22Rv1 (cell line): ENCODE results near the gene OSM.
"Not testable (repeated sequence)": the region's sequence is repeated elsewhere in the genome, so short reads cannot be mapped to it uniquely, and the experiment has no call there.

Experiments
- ZFX ChIP-seq: fragments of 450-650 bp; IDR thresholded peaks from 2 replicates; pipeline ENCODE4 v1.6.1; 2017; ENCODE audit warnings: antibody characterized with exemption, borderline replicate concordance
- TF ChIP-seq, protein P1 (sequence below): fragments of 450-650 bp; IDR thresholded peaks from 2 replicates; pipeline ENCODE4 v1.5.1; 2017; ENCODE audit warnings: mild to moderate bottlenecking

- TF ChIP-seq, protein P1, sequence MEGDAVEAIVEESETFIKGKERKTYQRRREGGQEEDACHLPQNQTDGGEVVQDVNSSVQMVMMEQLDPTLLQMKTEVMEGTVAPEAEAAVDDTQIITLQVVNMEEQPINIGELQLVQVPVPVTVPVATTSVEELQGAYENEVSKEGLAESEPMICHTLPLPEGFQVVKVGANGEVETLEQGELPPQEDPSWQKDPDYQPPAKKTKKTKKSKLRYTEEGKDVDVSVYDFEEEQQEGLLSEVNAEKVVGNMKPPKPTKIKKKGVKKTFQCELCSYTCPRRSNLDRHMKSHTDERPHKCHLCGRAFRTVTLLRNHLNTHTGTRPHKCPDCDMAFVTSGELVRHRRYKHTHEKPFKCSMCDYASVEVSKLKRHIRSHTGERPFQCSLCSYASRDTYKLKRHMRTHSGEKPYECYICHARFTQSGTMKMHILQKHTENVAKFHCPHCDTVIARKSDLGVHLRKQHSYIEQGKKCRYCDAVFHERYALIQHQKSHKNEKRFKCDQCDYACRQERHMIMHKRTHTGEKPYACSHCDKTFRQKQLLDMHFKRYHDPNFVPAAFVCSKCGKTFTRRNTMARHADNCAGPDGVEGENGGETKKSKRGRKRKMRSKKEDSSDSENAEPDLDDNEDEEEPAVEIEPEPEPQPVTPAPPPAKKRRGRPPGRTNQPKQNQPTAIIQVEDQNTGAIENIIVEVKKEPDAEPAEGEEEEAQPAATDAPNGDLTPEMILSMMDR, result not testable (repeated sequence)
- not testable (repeated sequence) for TF ChIP-seq ZFX
Observed at GRCh38 chr22:30234325-30234724, 32.3 kb downstream of the OSM start.
